Measurements from ENCODE around the gene MAGEB16. TPM values are rescaled to one million over a fixed set of nuclear protein-coding genes. Genes with fewer than 3 reads are reported as not detected.

The MAGEB16 gene
- total and polyA plus RNA-seq, 10 of the 15 experiments (the other 5 are each of a cell fraction or from before 2014, with no cell fraction given) = 0.04 to 0.35 (median 0.11) TPM; not detected in 1

DNA sequence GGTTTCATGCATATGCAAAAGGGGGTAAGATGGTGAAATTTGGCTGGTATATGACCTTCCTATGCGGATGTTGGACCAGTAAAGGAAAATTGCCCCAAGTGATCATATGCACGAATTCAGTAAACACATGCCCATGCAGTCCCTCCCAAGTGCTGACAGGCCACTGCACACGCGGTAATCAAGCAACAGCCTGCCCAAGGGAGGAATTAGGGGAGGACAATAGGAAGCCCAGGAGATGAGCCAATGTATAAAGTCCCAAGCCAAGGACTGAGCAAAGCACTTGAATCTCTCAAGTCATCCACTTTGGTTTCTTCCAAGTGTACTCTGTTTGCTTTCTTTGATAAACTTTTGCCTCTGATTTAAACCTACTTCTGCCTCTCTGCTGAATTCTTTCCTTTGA lies 21.1 kb downstream of the MAGEB16 start:
- ChIA-PET POLR2A (no interaction called here), RAD21 (ENCODE audit: unreplicated experiment) (no interaction called here), CTCF (no interaction called here), SMC1A (ENCODE audit: uncharacterized antibody, unreplicated experiment) (no interaction called here)
- Histone ChIP-seq H4K20me1 (ENCODE audit: control insufficient read depth, insufficient read depth) (no peaks in the 10 kb centered on the region), H3K4me3 (no peak overlapping the region), H3K4me2 (ENCODE audit: control insufficient read depth, insufficient read depth) (no peak overlapping the region), H3K27ac (ENCODE audit: control insufficient read depth, insufficient read depth) (no peak overlapping the region), H3K9me3 (replicated peaks; ENCODE audit: control insufficient read depth, insufficient read depth, low read length) (no peaks in the 10 kb centered on the region), H3K27me3 (replicated peaks in 1 of 2; ENCODE audit: control insufficient read depth in 2 of 2, insufficient read depth in 2 of 2, low read length in 1 of 2) (no peaks in the 10 kb centered on the region), H3K4me1 (ENCODE audit: control insufficient read depth, insufficient read depth, low read length) (no peaks in the 10 kb centered on the region), H3K9ac (ENCODE audit: control insufficient read depth, insufficient read depth, low read length) (no peak overlapping the region), H3K79me2 (ENCODE audit: control insufficient read depth, insufficient read depth, low read length) (no peaks in the 10 kb centered on the region), H2AFZ (ENCODE audit: control insufficient read depth, low read depth, low read length) (no peak overlapping the region), H3K36me3 (ENCODE audit: control insufficient read depth in 2 of 2, insufficient read depth in 2 of 2, low read length in 1 of 2) (no peaks in the 10 kb centered on the region)
- FAIRE-seq = no peak
- BruUV-seq (replicated peaks) = no TSS peak
- in situ Hi-C loops (cut with MboI) (no loop called here), intact Hi-C loops (cut with micrococcal nuclease; ENCODE audit: unreplicated experiment) (no loop called here)
- no peak for ATAC-seq
- TF ChIP-seq RCOR1 (conservative IDR thresholded peaks at IDR 0.05; ENCODE audit: low read depth, low read length) (no peak), NFIC (IDR thresholded peaks at IDR 0.05; ENCODE audit: low read depth, low read length) (no peak), POLR2AphosphoS5 (IDR thresholded peaks at IDR 0.05; ENCODE audit: low read length) (no peak)
- DNase-seq (ENCODE audit: low read depth, low spot score) = no peak
- WGBS (ENCODE audit: insufficient coverage, insufficient replicate concordance, low lambda C conversion rate, missing lambda C conversion rate) = 0% methylated on average over 4 of the region's 4 CpGs

DNA sequence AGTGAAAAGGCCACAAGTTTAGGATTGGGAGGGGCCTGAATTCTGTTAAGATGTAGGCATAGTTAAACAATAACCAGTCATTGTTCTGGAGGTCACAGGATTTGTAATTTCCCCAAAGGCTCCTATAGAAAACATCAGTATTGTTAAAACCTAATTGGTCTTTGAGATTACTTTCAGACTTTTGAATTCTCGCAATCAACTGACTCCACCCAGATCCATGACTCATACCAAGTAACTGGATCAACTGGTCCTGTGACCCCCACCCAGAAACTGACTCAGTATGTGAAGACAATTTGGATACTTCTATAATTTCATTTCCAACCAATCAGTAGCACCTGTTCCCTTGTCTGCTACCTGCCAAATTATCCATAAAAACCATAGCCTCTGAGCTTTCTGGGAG lies 28.4 kb downstream of the MAGEB16 start:
- ChIA-PET SMC1A (ENCODE audit: uncharacterized antibody, unreplicated experiment) (no interaction called here), CTCF (no interaction called here)
- H3K4me2 ChIP-seq (ENCODE audit: control insufficient read depth, insufficient read depth) = no peak overlapping the region

More for the DNA sequence above, 28.4 kb downstream of the MAGEB16 start:
- WGBS (ENCODE audit: insufficient coverage, insufficient replicate concordance, low lambda C conversion rate, missing lambda C conversion rate) = 0% methylated on average over 1 of the region's 1 CpG
- FAIRE-seq (no peak), ATAC-seq (no peak), DNase-seq (ENCODE audit: low read depth, low spot score) (no peak)
- TF ChIP-seq PML (IDR thresholded peaks at IDR 0.05; ENCODE audit: low read length) (no peak), POLR2AphosphoS2 (IDR thresholded peaks at IDR 0.05; ENCODE audit: low read depth, low read length) (no peak), PAX8 (IDR thresholded peaks at IDR 0.05) (no peak), EGR1 (IDR thresholded peaks at IDR 0.05; ENCODE audit: borderline replicate concordance in 1 of 2, low read depth in 2 of 2, low read length in 2 of 2) (no peak), SIN3A (IDR thresholded peaks at IDR 0.05; ENCODE audit: low read depth, low read length) (no peak), RFX5 (IDR thresholded peaks at IDR 0.05; ENCODE audit: low read depth, low read length) (no peak)
- TF ChIP-seq, protein P1, sequence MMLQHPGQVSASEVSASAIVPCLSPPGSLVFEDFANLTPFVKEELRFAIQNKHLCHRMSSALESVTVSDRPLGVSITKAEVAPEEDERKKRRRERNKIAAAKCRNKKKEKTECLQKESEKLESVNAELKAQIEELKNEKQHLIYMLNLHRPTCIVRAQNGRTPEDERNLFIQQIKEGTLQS (IDR thresholded peaks at IDR 0.05; ENCODE audit: borderline replicate concordance, extremely low read depth, low read depth, low read length) = no peak
- Histone ChIP-seq H3K4me1 (ENCODE audit: control insufficient read depth, insufficient read depth, low read length) (no peaks in the 10 kb centered on the region), H4K20me1 (ENCODE audit: control insufficient read depth, insufficient read depth) (no peaks in the 10 kb centered on the region), H3K27me3 (replicated peaks in 1 of 2; ENCODE audit: control insufficient read depth in 2 of 2, insufficient read depth in 2 of 2, low read length in 1 of 2) (no peaks in the 10 kb centered on the region), H3K36me3 (ENCODE audit: control insufficient read depth in 2 of 2, insufficient read depth in 2 of 2, low read length in 1 of 2) (no peaks in the 10 kb centered on the region), H2AFZ (ENCODE audit: control insufficient read depth, low read depth, low read length) (no peak overlapping the region), H3K9me3 (replicated peaks; ENCODE audit: control insufficient read depth, insufficient read depth, low read length) (no peaks in the 10 kb centered on the region), H3K9ac (ENCODE audit: control insufficient read depth, insufficient read depth, low read length) (no peak overlapping the region), H3K79me2 (ENCODE audit: control insufficient read depth, insufficient read depth, low read length) (no peaks in the 10 kb centered on the region), H3K4me3 (no peak overlapping the region), H3K27ac (ENCODE audit: control insufficient read depth, insufficient read depth) (no peak overlapping the region)
- intact Hi-C loops (cut with micrococcal nuclease; ENCODE audit: unreplicated experiment) (no loop called here), in situ Hi-C loops (cut with MboI) (no loop called here)
- BruUV-seq (replicated peaks) = no TSS peak
- RAD21 ChIA-PET (ENCODE audit: unreplicated experiment) = no interaction called here
- POLR2A ChIA-PET = no interaction called here

All from GM12878 (cell line).